ENCODE results near the gene JAZF1.
A peak's percentile ranks its signal among the peaks of the same experiment; 100 is the strongest.

Gene JAZF1

DNA sequence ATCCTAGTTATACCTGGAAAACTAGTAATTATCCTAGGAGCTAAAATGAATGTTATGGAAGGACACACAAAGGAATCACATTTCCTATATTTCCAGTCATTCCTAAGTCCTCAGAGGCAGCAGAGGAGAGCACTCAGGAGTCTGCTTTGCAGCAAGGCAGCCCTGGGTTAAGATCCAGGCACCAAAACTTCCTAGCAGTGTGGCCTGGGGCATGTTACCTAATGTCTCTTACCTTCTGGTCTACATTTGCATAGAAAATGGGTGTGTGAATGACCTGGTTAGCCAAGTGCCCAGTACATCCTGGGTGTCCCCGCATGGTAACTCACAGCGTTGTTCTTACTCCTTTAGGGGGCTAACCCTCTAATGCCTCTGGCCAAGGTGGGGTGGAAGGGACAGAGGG is 304.8 kb downstream of the JAZF1 start:
- Histone ChIP-seq H3K27ac (no peak overlapping the region), H3K36me3 (replicated peaks) (no peaks in the 10 kb centered on the region), H3K27me3 (replicated peaks) (no peaks in the 10 kb centered on the region), H3K4me3 (ENCODE audit: low read depth, low read length) (no peak overlapping the region)
- TF ChIP-seq CTCF (IDR thresholded peaks at IDR 0.05; ENCODE audit: low read depth, low read length, missing control alignments), result no peak
- in situ Hi-C loops (cut with HindIII; ENCODE audit: low pct_ligation_motif_present, low sequenced_read_pairs), result no loop called here
- no peak for DNase-seq

- Histone ChIP-seq H3K27me3 (replicated peaks) (no peaks in the 10 kb centered on the region), H3K4me3 (ENCODE audit: low read depth, low read length) (no peak overlapping the region), H3K27ac (no peak overlapping the region), H3K36me3 (replicated peaks) (no peaks in the 10 kb centered on the region)
- TF ChIP-seq CTCF (IDR thresholded peaks at IDR 0.05; ENCODE audit: low read depth, low read length, missing control alignments), result no peak
- in situ Hi-C loops (cut with HindIII; ENCODE audit: low pct_ligation_motif_present, low sequenced_read_pairs), result no loop called here
- no peak for DNase-seq
These were observed 305.5 kb downstream of the JAZF1 start for GRCh38 chr7:27875061-27875460.

DNA sequence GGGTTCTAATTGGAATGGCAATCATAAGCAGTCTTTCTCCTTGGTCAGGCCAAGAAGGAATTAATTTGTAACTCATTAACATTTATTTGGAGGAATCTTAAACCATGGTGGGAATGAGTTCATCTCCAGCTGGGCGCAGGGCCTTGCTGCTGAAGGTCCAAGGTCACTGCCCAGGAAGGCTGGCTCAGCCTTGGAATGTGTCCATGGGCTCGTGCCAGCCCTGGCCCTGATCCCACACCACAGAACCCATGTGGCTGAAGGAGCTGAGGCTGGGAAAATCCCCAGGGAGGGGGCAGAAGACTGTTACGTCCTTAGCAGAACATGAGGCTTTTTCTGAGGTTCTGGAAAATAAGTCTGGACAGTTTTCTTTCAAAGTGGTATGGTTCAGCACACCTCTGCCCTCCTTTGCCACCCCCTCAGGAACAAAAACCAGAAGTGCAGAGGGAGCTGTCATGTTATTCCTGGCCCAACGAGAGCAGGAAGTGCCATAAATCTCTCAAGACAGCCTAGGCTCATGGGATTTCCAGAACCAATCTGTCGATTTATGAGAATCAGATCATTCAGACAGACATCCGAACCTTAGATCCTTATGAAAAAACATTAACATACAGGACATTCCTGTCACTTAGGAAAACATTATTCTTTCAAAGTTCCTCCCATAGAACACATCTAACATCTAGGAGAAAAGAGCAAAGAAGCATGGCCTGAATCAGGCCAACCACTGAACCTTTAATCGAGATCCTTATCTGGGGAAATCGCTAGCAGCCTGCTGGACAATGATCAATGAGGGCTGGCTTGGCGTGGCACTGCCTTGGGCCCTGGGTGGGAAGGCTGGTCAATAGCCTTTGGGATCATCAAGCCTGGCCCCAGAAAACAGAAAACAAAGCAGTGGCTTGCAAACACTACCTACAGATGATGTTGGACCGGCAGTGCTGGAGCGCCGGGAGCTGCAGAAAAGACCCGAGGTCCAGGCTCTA is 306.3 kb downstream of the JAZF1 start:
- Histone ChIP-seq H3K27me3 (replicated peaks) (no peaks in the 10 kb centered on the region), H3K36me3 (replicated peaks) (no peaks in the 10 kb centered on the region), H3K4me3 (ENCODE audit: low read depth, low read length) (no peak overlapping the region), H3K27ac (no peak overlapping the region)
- TF ChIP-seq CTCF (IDR thresholded peaks at IDR 0.05; ENCODE audit: low read depth, low read length, missing control alignments), result no peak
- peak; percentile 27 for DNase-seq
- in situ Hi-C loops (cut with HindIII; ENCODE audit: low pct_ligation_motif_present, low sequenced_read_pairs), result no loop called here

GRCh38 chr7:27872356-27873275 is 308.0 kb downstream of the JAZF1 start:
- no peak overlapping the region for H3K4me3 ChIP-seq (ENCODE audit: low read depth, low read length)
- in situ Hi-C loops (cut with HindIII; ENCODE audit: low pct_ligation_motif_present, low sequenced_read_pairs), result no loop called here
- no peak overlapping the region for H3K27ac ChIP-seq
- H3K36me3 ChIP-seq (replicated peaks), result no peaks in the 10 kb centered on the region
- no peaks in the 10 kb centered on the region for H3K27me3 ChIP-seq (replicated peaks)
- no peak for DNase-seq
- TF ChIP-seq CTCF (IDR thresholded peaks at IDR 0.05; ENCODE audit: low read depth, low read length, missing control alignments), result no peak

DNA sequence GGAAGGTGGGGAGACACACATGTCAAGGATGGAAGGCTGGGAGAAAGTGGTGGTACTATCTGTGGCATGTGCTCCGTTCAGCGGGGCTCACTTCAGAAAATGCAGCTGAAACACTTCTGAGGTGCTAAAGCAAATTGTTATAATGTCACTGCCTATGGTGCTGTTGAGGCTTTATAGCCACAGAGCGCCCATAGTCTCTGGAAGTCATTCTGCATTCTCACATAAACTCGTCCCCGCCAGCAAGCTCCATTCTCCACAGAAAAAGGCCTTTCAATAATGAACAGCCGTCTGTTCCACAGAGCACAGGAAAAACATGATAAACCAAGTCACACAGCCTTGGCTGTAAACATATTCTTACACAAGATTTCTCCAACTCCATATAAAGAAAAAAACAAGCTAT is 308.7 kb downstream of the JAZF1 start:
- no peak for DNase-seq
- Histone ChIP-seq H3K4me3 (ENCODE audit: low read depth, low read length) (no peak overlapping the region), H3K27me3 (replicated peaks) (no peaks in the 10 kb centered on the region), H3K36me3 (replicated peaks) (no peaks in the 10 kb centered on the region), H3K27ac (no peak overlapping the region)
- in situ Hi-C loops (cut with HindIII; ENCODE audit: low pct_ligation_motif_present, low sequenced_read_pairs), result no loop called here
- no peak for TF ChIP-seq CTCF (IDR thresholded peaks at IDR 0.05; ENCODE audit: low read depth, low read length, missing control alignments)

Measured in brain microvascular endothelial cell (primary cell).